ENCODE measurements around the gene PLSCR4.

The PLSCR4 gene

GRCh38 chr3:146191051-146191450 is 59.9 kb downstream of the PLSCR4 start:
- no peaks in the 10 kb centered on the region for H3K36me3 ChIP-seq (ENCODE audit: insufficient read depth, low read length)
- no peak overlapping the region for H3K9ac ChIP-seq (ENCODE audit: low read depth, low read length)
- H3K4me1 ChIP-seq (ENCODE audit: insufficient read depth, low read length): no peaks in the 10 kb centered on the region
- H3K9me3 ChIP-seq (ENCODE audit: control insufficient read depth, insufficient read depth, low read length): no peaks in the 10 kb centered on the region

GRCh38 chr3:146189519-146190173 is 61.3 kb downstream of the PLSCR4 start:
- Histone ChIP-seq H3K36me3 (ENCODE audit: insufficient read depth, low read length) (no peaks in the 10 kb centered on the region), H3K9me3 (ENCODE audit: control insufficient read depth, insufficient read depth, low read length) (no peaks in the 10 kb centered on the region), H3K9ac (ENCODE audit: low read depth, low read length) (no peak overlapping the region), H3K4me1 (ENCODE audit: insufficient read depth, low read length) (no peaks in the 10 kb centered on the region)

- Histone ChIP-seq H3K9me3 (ENCODE audit: control insufficient read depth, insufficient read depth, low read length) (no peaks in the 10 kb centered on the region), H3K4me1 (ENCODE audit: insufficient read depth, low read length) (no peaks in the 10 kb centered on the region), H3K36me3 (ENCODE audit: insufficient read depth, low read length) (no peaks in the 10 kb centered on the region), H3K9ac (ENCODE audit: low read depth, low read length) (no peak overlapping the region)
Measured at GRCh38 chr3:146187334-146187950, 63.5 kb downstream of the PLSCR4 start.

GRCh38 chr3:146184241-146185015 is 66.5 kb downstream of the PLSCR4 start:
- no peaks in the 10 kb centered on the region for H3K9me3 ChIP-seq (ENCODE audit: control insufficient read depth, insufficient read depth, low read length)

GRCh38 chr3:146181216-146181615 is 69.7 kb downstream of the PLSCR4 start:
- Histone ChIP-seq H3K4me1 (ENCODE audit: insufficient read depth, low read length) (no peaks in the 10 kb centered on the region), H3K9ac (ENCODE audit: low read depth, low read length) (no peak overlapping the region), H3K9me3 (ENCODE audit: control insufficient read depth, insufficient read depth, low read length) (no peaks in the 10 kb centered on the region), H3K36me3 (ENCODE audit: insufficient read depth, low read length) (no peaks in the 10 kb centered on the region)

More at GRCh38 chr3:146184241-146185015, 66.5 kb downstream of the PLSCR4 start:
- no peak overlapping the region for H3K9ac ChIP-seq (ENCODE audit: low read depth, low read length)
- H3K4me1 ChIP-seq (ENCODE audit: insufficient read depth, low read length): no peaks in the 10 kb centered on the region
- H3K36me3 ChIP-seq (ENCODE audit: insufficient read depth, low read length): no peaks in the 10 kb centered on the region

- no peaks in the 10 kb centered on the region for H3K9me3 ChIP-seq (ENCODE audit: control insufficient read depth, insufficient read depth, low read length)
- no peak overlapping the region for H3K9ac ChIP-seq (ENCODE audit: low read depth, low read length)
- H3K4me1 ChIP-seq (ENCODE audit: insufficient read depth, low read length): no peaks in the 10 kb centered on the region
- H3K36me3 ChIP-seq (ENCODE audit: insufficient read depth, low read length): no peaks in the 10 kb centered on the region
Measured at GRCh38 chr3:146180376-146180775, 70.5 kb downstream of the PLSCR4 start.

GRCh38 chr3:146178006-146178689 is 72.8 kb downstream of the PLSCR4 start:
- no peak overlapping the region for H3K9ac ChIP-seq (ENCODE audit: low read depth, low read length)
- no peaks in the 10 kb centered on the region for H3K9me3 ChIP-seq (ENCODE audit: control insufficient read depth, insufficient read depth, low read length)
- no peaks in the 10 kb centered on the region for H3K4me1 ChIP-seq (ENCODE audit: insufficient read depth, low read length)
- H3K36me3 ChIP-seq (ENCODE audit: insufficient read depth, low read length): no peaks in the 10 kb centered on the region

GRCh38 chr3:146177519-146177918 is 73.4 kb downstream of the PLSCR4 start:
- H3K36me3 ChIP-seq (ENCODE audit: insufficient read depth, low read length): no peaks in the 10 kb centered on the region
- H3K9ac ChIP-seq (ENCODE audit: low read depth, low read length): no peak overlapping the region
- H3K9me3 ChIP-seq (ENCODE audit: control insufficient read depth, insufficient read depth, low read length): no peaks in the 10 kb centered on the region
- H3K4me1 ChIP-seq (ENCODE audit: insufficient read depth, low read length): no peaks in the 10 kb centered on the region

- H3K4me1 ChIP-seq (ENCODE audit: insufficient read depth, low read length): no peaks in the 10 kb centered on the region
- no peak overlapping the region for H3K9ac ChIP-seq (ENCODE audit: low read depth, low read length)
- H3K9me3 ChIP-seq (ENCODE audit: control insufficient read depth, insufficient read depth, low read length): no peaks in the 10 kb centered on the region
Measured at GRCh38 chr3:146177072-146177471, 73.8 kb downstream of the PLSCR4 start.

GRCh38 chr3:146172586-146172985 is 78.3 kb downstream of the PLSCR4 start:
- H3K36me3 ChIP-seq (ENCODE audit: insufficient read depth, low read length): no peaks in the 10 kb centered on the region
- no peak overlapping the region for H3K9ac ChIP-seq (ENCODE audit: low read depth, low read length)
- H3K4me1 ChIP-seq (ENCODE audit: insufficient read depth, low read length): no peaks in the 10 kb centered on the region
- no peaks in the 10 kb centered on the region for H3K9me3 ChIP-seq (ENCODE audit: control insufficient read depth, insufficient read depth, low read length)

More at GRCh38 chr3:146177072-146177471, 73.8 kb downstream of the PLSCR4 start:
- H3K36me3 ChIP-seq (ENCODE audit: insufficient read depth, low read length): no peaks in the 10 kb centered on the region

- Histone ChIP-seq H3K9me3 (ENCODE audit: control insufficient read depth, insufficient read depth, low read length) (no peaks in the 10 kb centered on the region), H3K4me1 (ENCODE audit: insufficient read depth, low read length) (no peaks in the 10 kb centered on the region)
Measured at GRCh38 chr3:146170591-146170990, 80.3 kb downstream of the PLSCR4 start.

GRCh38 chr3:146169891-146170290 is 81.0 kb downstream of the PLSCR4 start:
- H3K9me3 ChIP-seq (ENCODE audit: control insufficient read depth, insufficient read depth, low read length): no peaks in the 10 kb centered on the region
- H3K36me3 ChIP-seq (ENCODE audit: insufficient read depth, low read length): no peaks in the 10 kb centered on the region
- no peaks in the 10 kb centered on the region for H3K4me1 ChIP-seq (ENCODE audit: insufficient read depth, low read length)
- no peak overlapping the region for H3K9ac ChIP-seq (ENCODE audit: low read depth, low read length)

More at GRCh38 chr3:146170591-146170990, 80.3 kb downstream of the PLSCR4 start:
- Histone ChIP-seq H3K36me3 (ENCODE audit: insufficient read depth, low read length) (no peaks in the 10 kb centered on the region), H3K9ac (ENCODE audit: low read depth, low read length) (no peak overlapping the region)

- Histone ChIP-seq H3K4me1 (ENCODE audit: insufficient read depth, low read length) (peaks cover 4% of the 10 kb centered on the region; the same call in 1 of the 2 replicates), H3K9ac (ENCODE audit: low read depth, low read length) (no peak overlapping the region), H3K9me3 (ENCODE audit: control insufficient read depth, insufficient read depth, low read length) (no peaks in the 10 kb centered on the region), H3K36me3 (ENCODE audit: insufficient read depth, low read length) (no peaks in the 10 kb centered on the region)
Measured at GRCh38 chr3:146166826-146167225, 84.1 kb downstream of the PLSCR4 start.

- Histone ChIP-seq H3K9ac (ENCODE audit: low read depth, low read length) (no peak overlapping the region), H3K9me3 (ENCODE audit: control insufficient read depth, insufficient read depth, low read length) (no peaks in the 10 kb centered on the region), H3K4me1 (ENCODE audit: insufficient read depth, low read length) (peaks cover 4% of the 10 kb centered on the region; the same call in 1 of the 2 replicates), H3K36me3 (ENCODE audit: insufficient read depth, low read length) (no peaks in the 10 kb centered on the region)
Measured at GRCh38 chr3:146166415-146166821, 84.5 kb downstream of the PLSCR4 start.
